Urothelium cell line (cell line): Measurements from ENCODE around the gene ETFDH.
"Not testable (repeated sequence)": the region's sequence is repeated elsewhere in the genome, so short reads cannot be mapped to it uniquely, and the experiment has no call there.

Source experiments
- DNase-seq: peaks from one replicate; pipeline ENCODE4 v3.0.0; 2011; ENCODE audit warnings: low spot score, mixed read lengths
- FAIRE-seq: peaks from 2 replicates; lab custom pipeline; 2011; peaks lifted over from hg19 to GRCh38; lab: Jason Lieb, UNC

ETFDH gene

DNA sequence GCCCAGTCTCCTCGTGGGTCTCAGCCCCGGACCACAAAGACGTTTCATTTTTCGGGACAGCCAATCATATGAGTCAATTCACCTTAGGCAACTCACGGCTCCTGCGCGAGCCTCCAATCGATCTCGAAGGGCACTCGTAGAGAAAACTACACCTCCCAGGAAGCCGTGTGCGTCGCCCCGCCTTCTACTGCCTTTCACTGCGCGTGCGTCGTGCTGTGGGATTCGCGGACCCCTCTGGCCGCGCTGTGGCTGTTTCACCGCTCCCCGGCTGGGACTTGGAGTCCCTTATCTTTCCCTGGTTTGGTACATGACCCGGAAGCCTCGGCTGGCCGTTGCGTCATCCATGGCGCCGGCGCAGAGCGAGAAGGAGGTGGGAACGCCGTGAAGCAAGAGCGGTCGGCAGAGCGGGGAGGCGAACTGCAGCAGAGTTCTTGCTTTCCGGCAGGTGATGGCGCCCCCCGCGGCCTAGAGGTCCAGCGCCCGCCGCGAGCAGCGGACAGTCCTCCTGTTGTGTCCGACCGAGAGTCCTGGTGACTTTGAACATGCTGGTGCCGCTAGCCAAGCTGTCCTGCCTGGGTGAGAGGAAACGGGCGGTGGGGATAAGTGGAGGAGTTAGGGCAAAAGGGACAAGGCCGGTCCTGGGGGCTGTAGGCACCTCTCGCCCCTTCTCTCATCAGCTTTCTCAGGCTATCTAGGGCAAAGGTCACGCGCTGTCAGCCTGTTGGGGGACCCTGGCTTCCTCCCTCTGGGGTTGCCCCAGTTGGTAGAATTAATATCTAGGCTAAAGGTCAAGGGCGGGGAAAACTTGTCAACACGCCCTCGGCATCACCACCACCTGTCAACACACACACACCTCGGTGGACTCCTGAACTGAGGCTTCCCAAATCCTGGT is at the start of gene ETFDH:
Gene ETFDH (plus strand): TSS at position 382 of the 892 bp plus-strand sequence. CDS start 161 bp downstream, at position 543.
- FAIRE-seq (no peak), DNase-seq (peak; percentile 94)

DNA sequence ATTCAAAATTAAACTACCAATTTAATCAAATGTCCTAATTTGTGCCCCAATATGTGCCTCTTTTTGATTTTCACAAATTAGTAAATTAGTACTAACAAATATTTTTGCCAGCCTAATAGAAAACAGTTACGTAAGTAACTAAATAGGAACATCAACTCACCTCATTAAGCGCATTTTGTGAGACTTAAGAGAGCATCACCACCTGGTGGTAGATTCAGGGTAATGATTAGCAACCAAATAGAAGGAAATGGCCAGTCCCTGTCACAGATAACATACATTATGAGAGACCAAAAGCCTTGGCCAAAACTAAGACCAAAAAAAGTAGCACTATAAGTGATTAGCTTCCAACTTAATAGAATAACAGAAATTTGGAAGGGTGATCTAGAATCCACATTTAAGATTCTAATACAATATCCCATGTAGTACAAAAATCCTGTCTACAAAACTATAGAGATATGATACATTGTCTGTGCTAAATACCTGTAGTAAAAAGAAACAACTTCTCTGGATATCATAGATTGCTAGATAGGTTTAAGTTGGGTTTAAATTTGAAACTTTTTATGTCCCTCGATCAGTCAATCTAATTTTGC is 47.1 kb upstream of the ETFDH start:
- FAIRE-seq (no peak), DNase-seq (peak; percentile 12)

DNA sequence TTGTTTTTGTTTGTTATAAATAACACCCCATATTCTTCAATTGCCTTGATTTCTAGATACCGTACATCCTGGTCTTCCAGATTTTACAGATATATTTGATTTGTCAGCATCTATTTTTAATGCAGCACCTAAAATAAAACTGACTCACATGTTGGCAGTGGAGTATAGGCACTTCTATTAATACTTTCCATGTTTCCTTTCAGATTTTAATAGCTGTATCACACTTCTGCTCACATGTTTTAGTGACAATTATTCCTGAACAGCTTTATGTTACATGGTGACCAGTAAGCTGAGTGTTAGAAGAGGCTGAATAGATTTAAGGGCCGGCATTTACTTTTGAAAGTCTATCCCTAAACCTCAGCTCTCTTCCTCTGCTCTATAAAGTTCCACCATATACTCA is 46.6 kb upstream of the ETFDH start:
- FAIRE-seq, result no peak
- no peak for DNase-seq

- peak; percentile 11 for DNase-seq
- FAIRE-seq, result no peak
Measured at GRCh38 chr4:158630893-158631292, 41.2 kb upstream of the ETFDH start.

DNA sequence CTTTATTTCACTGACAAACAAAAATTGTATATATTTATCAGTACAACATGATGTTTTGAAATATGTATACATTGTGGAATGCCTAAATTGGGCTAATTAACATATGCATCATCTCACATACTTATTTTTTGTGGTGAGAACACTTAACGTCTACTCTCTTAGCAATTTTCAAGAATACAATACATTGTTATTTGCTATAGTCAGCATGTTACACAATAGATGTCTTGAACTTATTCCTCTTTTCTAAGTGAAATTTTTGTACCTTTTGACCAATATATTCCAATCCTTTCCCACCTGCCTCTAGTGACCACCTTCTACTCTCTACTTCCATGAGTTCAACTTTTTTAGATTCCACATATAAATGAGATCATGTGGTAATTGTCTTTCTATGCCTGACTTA is 35.5 kb upstream of the ETFDH start:
- DNase-seq (no peak), FAIRE-seq (no peak)

DNA sequence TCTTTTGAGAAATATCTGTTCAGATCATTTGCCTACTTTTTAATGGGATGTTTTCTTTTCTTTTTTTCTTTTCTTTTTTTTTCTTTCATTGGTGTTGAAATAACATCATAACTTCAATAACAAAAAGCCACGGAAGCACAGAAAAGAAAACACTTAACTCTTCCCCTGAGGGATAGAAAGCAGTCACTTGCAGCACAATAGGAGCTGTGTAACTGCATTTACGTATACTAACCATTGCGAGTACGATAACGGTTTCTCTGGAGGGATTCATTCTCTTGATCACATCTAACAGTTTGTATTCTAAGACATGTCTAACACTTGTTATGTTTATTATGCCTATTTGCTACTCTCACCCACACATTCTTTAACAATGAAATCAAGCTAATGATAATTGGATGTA is 27.7 kb upstream of the ETFDH start:
- no peak for DNase-seq
- FAIRE-seq, result no peak

- FAIRE-seq (no peak), DNase-seq (no peak)
Measured at GRCh38 chr4:158644760-158645159, 27.3 kb upstream of the ETFDH start.

- DNase-seq, result no peak
- FAIRE-seq, result no peak
Measured at GRCh38 chr4:158649111-158649680, 22.9 kb upstream of the ETFDH start.

DNA sequence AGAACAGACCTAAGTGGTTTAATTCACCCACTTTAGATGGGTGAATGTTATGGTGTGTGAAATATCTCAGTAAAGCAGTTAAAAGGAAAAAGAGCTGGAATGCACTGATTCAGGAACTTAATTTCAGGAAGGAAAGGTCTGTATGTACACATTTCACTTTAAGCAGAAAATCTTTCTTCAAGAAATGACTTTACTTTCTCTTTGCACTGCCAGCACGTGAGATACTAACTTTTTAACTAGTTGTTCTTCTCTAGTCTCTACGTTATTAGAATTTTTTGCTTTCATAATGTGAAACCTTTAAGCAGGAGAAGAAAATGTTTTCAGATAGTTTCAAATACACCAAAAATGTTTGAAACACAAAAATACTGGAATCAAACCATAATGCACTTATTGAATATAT is 19.2 kb upstream of the ETFDH start:
- DNase-seq (no peak), FAIRE-seq (no peak)

DNA sequence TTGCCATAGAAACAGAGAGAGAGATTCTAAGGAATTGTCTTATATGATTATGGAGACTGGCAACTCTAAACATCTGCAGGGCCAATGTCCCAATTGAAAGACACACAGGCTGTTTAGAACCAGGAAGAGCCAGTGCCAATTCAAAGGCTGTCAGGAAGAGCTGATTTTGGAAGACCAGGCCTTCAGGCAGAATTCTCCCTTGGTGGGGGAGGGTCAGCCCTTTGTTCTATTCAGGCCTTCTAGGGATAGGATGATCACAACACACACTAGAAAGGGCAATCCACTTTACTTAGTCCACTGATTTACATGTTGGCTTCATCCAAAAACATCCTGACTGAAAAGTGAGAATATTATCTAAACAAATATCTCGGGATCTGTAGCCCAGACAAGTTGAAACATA is 15.7 kb upstream of the ETFDH start:
- no peak for FAIRE-seq
- DNase-seq, result no peak

DNA sequence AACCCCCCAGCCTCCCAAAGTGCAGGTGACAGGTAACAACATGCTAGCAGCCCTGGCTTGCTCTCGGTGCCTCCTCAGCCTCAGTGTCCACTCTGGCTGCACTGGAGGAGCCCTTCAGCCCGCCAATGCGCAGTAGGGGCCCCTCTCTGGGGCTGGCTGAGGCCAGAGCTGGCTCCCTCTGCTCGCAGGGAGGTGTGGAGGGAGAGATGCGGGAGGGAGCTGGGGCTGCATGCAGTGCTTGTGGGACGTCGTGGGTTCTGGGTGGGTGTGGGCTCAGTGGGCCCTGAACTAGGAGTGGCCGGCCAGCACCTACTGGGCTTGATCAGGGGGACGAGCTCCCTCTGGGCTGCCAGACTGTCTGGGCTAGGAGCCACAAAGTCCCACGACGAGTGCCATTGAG is 14.8 kb upstream of the ETFDH start:
- FAIRE-seq, result no peak
- no peak for DNase-seq

- not testable (repeated sequence) for FAIRE-seq
Measured at GRCh38 chr4:158663255-158663654, 8.8 kb upstream of the ETFDH start.

GRCh38 chr4:158663707-158664625 is 8.1 kb upstream of the ETFDH start:
- DNase-seq, FAIRE-seq: not testable (repeated sequence)

More at GRCh38 chr4:158663255-158663654, 8.8 kb upstream of the ETFDH start:
- DNase-seq, result not testable (repeated sequence)

GRCh38 chr4:158664806-158665205 is 7.3 kb upstream of the ETFDH start:
- FAIRE-seq (no peak), DNase-seq (no peak)

DNA sequence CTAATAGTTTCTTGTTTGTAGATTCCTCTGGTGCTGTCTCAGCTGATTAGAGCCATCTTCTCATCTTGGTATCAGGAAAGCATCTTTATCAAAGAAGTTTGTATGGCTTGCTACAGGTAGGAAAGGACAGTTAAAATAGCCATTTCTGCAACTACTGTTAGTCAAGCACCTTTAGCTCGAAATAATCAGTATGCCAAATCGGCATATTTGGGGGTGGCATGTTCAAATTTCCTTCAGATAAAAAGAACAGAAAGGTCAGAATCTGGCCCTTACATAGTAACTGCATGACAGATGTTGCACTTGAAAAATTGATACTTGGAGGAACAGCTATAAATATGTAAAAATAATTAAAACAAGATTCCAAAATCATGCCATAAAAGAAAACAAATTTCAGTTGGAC is 5.2 kb upstream of the ETFDH start:
- FAIRE-seq (no peak), DNase-seq (no peak)

- FAIRE-seq, result no peak
- peak; percentile 23 for DNase-seq
Measured at GRCh38 chr4:158667651-158668198, 4.4 kb upstream of the ETFDH start.

DNA sequence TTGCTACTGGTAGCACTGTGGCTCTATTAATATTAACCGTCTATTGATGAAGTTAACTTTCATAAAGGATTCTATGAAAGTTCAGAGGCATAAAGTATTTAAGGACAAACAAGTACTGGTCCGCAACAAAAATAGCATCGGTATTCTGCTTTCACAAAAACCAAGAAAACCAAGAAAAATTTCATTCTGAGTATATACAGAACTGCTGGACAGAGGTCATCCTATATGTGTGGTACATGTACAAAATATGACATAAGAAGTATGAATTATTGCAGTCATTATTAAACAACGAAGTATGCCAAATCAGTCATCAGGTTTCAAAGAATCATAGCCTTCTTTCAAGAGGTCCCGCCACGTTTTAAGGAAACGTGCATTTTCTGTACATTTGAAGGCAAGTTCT is 2.8 kb upstream of the ETFDH start:
- DNase-seq, result no peak
- no peak for FAIRE-seq

GRCh38 chr4:158670975-158671664 is 976 bp upstream of the ETFDH start:
- no peak for FAIRE-seq
- peak; percentile 42 for DNase-seq

- FAIRE-seq (no peak), DNase-seq (no peak)
Measured at GRCh38 chr4:158671665-158671914, 506 bp upstream of the ETFDH start, which contains the start of gene C4orf46. TSS of gene C4orf46 (minus strand) at chr4:158671887. CDS start at chr4:158671801, 86 bp downstream.

- no peak for DNase-seq
- FAIRE-seq, result no peak
Measured at GRCh38 chr4:158673633-158674032, 1.5 kb downstream of the ETFDH start.
